Measurements from ENCODE around the gene CCT4.
"Not testable (repeated sequence)": the region's sequence is repeated elsewhere in the genome, so short reads cannot be mapped to it uniquely, and the experiment has no call there.

CCT4 gene

GRCh38 chr2:61878761-61879160 lies 9.7 kb downstream of the CCT4 start:
- Histone ChIP-seq H3K36me3 (ENCODE audit: low read depth) (peaks cover 98% of the 10 kb centered on the region), H3K4me3 (ENCODE audit: severe bottlenecking) (no peak overlapping the region), H3K27me3 (ENCODE audit: insufficient read depth, poor library complexity, severe bottlenecking) (no peaks in the 10 kb centered on the region), H3K9me3 (ENCODE audit: severe bottlenecking) (no peaks in the 10 kb centered on the region), H3K4me1 (ENCODE audit: insufficient read depth, poor library complexity, severe bottlenecking) (peaks cover 24% of the 10 kb centered on the region), H3K27ac (ENCODE audit: poor library complexity, severe bottlenecking) (peak overlapping the region; percentile 13)
- DNase-seq (ENCODE audit: low spot score) (no peak), ATAC-seq (ENCODE audit: low read depth) (peak; percentile 87)
- no peak for TF ChIP-seq CTCF (IDR thresholded peaks at IDR 0.05; ENCODE audit: poor library complexity, severe bottlenecking)

GRCh38 chr2:61877571-61878245 lies 10.7 kb downstream of the CCT4 start:
- no peak for DNase-seq (ENCODE audit: low spot score)
- Histone ChIP-seq H3K27ac (ENCODE audit: poor library complexity, severe bottlenecking) (no peak overlapping the region), H3K9me3 (ENCODE audit: severe bottlenecking) (no peaks in the 10 kb centered on the region), H3K4me1 (ENCODE audit: insufficient read depth, poor library complexity, severe bottlenecking) (peaks cover 24% of the 10 kb centered on the region), H3K27me3 (ENCODE audit: insufficient read depth, poor library complexity, severe bottlenecking) (no peaks in the 10 kb centered on the region), H3K36me3 (ENCODE audit: low read depth) (peaks cover 98% of the 10 kb centered on the region), H3K4me3 (ENCODE audit: severe bottlenecking) (no peak overlapping the region)
- ATAC-seq (ENCODE audit: low read depth) = no peak
- TF ChIP-seq CTCF (IDR thresholded peaks at IDR 0.05; ENCODE audit: poor library complexity, severe bottlenecking) = no peak

- H3K27ac ChIP-seq (ENCODE audit: poor library complexity, severe bottlenecking) = no peak overlapping the region
- TF ChIP-seq CTCF (IDR thresholded peaks at IDR 0.05; ENCODE audit: poor library complexity, severe bottlenecking) = no peak
- no peak for DNase-seq (ENCODE audit: low spot score)
- peaks cover 24% of the 10 kb centered on the region for H3K4me1 ChIP-seq (ENCODE audit: insufficient read depth, poor library complexity, severe bottlenecking)
- no peak for ATAC-seq (ENCODE audit: low read depth)
- H3K27me3 ChIP-seq (ENCODE audit: insufficient read depth, poor library complexity, severe bottlenecking) = no peaks in the 10 kb centered on the region
- peaks cover 98% of the 10 kb centered on the region for H3K36me3 ChIP-seq (ENCODE audit: low read depth)
- H3K4me3 ChIP-seq (ENCODE audit: severe bottlenecking) = no peak overlapping the region
- H3K9me3 ChIP-seq (ENCODE audit: severe bottlenecking) = no peaks in the 10 kb centered on the region
Measured at GRCh38 chr2:61876400-61876799, 12.1 kb downstream of the CCT4 start.

- ATAC-seq (ENCODE audit: low read depth); H3K27ac ChIP-seq (ENCODE audit: poor library complexity, severe bottlenecking); H3K4me1 ChIP-seq (ENCODE audit: insufficient read depth, poor library complexity, severe bottlenecking); DNase-seq (ENCODE audit: low spot score); H3K27me3 ChIP-seq (ENCODE audit: insufficient read depth, poor library complexity, severe bottlenecking); H3K9me3 ChIP-seq (ENCODE audit: severe bottlenecking); H3K4me3 ChIP-seq (ENCODE audit: severe bottlenecking): not testable (repeated sequence)
- peaks cover 57% of the 10 kb centered on the region for H3K36me3 ChIP-seq (ENCODE audit: low read depth)
Measured at GRCh38 chr2:61866482-61867089, 21.9 kb downstream of the CCT4 start.

GRCh38 chr2:61862085-61862484 lies 26.4 kb downstream of the CCT4 start:
- no peaks in the 10 kb centered on the region for H3K9me3 ChIP-seq (ENCODE audit: severe bottlenecking)
- H3K27ac ChIP-seq (ENCODE audit: poor library complexity, severe bottlenecking) = no peak overlapping the region
- H3K36me3 ChIP-seq (ENCODE audit: low read depth) = peaks cover 15% of the 10 kb centered on the region
- no peak overlapping the region for H3K4me3 ChIP-seq (ENCODE audit: severe bottlenecking)
- no peak for TF ChIP-seq CTCF (IDR thresholded peaks at IDR 0.05; ENCODE audit: poor library complexity, severe bottlenecking)
- H3K4me1 ChIP-seq (ENCODE audit: insufficient read depth, poor library complexity, severe bottlenecking) = no peaks in the 10 kb centered on the region
- no peak for DNase-seq (ENCODE audit: low spot score)
- H3K27me3 ChIP-seq (ENCODE audit: insufficient read depth, poor library complexity, severe bottlenecking) = no peaks in the 10 kb centered on the region
- no peak for ATAC-seq (ENCODE audit: low read depth)
